A549 (cell line): ENCODE results near the gene ASB7.

Experiments used
- CTCF ChIP-seq: fragments of >200 bp; sonication (Bioruptor Twin); formaldehyde crosslinking; IDR thresholded peaks from 3 replicates; pipeline ENCODE4 v1.5.1; 2016
- MAFK ChIP-seq: fragments of 450-650 bp; IDR thresholded peaks from 2 replicates; pipeline ENCODE4 v1.6.1; 2014; ENCODE audit not compliant: partially characterized antibody
- REST ChIP-seq: fragments of 200-600 bp; sonication (generic); IDR thresholded peaks from 2 replicates; pipeline ENCODE4 v1.6.1; 2016; ENCODE audit warnings: antibody characterized with exemption, mild to moderate bottlenecking, moderate library complexity
- RFX5 ChIP-seq: fragments of 450-650 bp; IDR thresholded peaks from 2 replicates; pipeline ENCODE4 v1.7.1; 2014; ENCODE audit warnings: antibody characterized with exemption, mild to moderate bottlenecking, moderate library complexity

- TF ChIP-seq MAFK = no peak
- no peak for TF ChIP-seq CTCF
- TF ChIP-seq REST = no peak
- no peak for TF ChIP-seq RFX5
Measured at GRCh38 chr15:100565591-100565990, 36.8 kb upstream of the ASB7 start.
